SU-DHL-6 (cell line): ENCODE measurements around the gene DYNLT5.
"Not testable (repeated sequence)": the region's sequence is repeated elsewhere in the genome, so short reads cannot be mapped to it uniquely, and the experiment has no call there.

Experiments
- H2AFZ ChIP-seq: fragments of 200-600 bp; sonication (generic); 2 replicates; pipeline ENCODE4 v1.6.1; 2014; ENCODE audit warnings: low read depth, mild to moderate bottlenecking, moderate library complexity, mixed read lengths, antibody characterized with exemption, low read length; ENCODE audit not compliant: severe bottlenecking
- H3F3A ChIP-seq: fragments of 200-600 bp; shearing (Covaris generic); 2 replicates; pipeline ENCODE4 v1.6.0; 2016; ENCODE audit warnings: antibody characterized with exemption, mild to moderate bottlenecking; ENCODE audit not compliant: insufficient read depth
- H3K27ac ChIP-seq: fragments of 200-600 bp; sonication (generic); 2 replicates; pipeline ENCODE4 v1.5.1; 2016; ENCODE audit warnings: low read depth, mild to moderate bottlenecking, low read length, moderate library complexity, mixed read lengths
- H3K27me3 ChIP-seq: fragments of 200-600 bp; sonication (generic), shearing (Covaris generic); 2 replicates; pipeline ENCODE4 v1.6.0; 2014; ENCODE audit warnings: mild to moderate bottlenecking, low read length
- H3K36me3 ChIP-seq: fragments of 200-600 bp; sonication (generic); 2 replicates; pipeline ENCODE4 v1.6.1; 2014; ENCODE audit warnings: mild to moderate bottlenecking, low read length, mixed read lengths
- H3K4me2 ChIP-seq: fragments of 300-600, 200-600 bp; shearing (Covaris generic), sonication (generic); 2 replicates; pipeline ENCODE4 v1.6.0; 2014; ENCODE audit warnings: low read length, low read depth, mild to moderate bottlenecking; ENCODE audit not compliant: poor library complexity, severe bottlenecking
- H3K4me3 ChIP-seq: fragments of 200-600 bp; sonication (generic); 2 replicates; pipeline ENCODE4 v1.5.1; 2014; ENCODE audit warnings: antibody characterized with exemption, low read length, mild to moderate bottlenecking, mixed read lengths; ENCODE audit not compliant: insufficient read depth, poor library complexity, severe bottlenecking
- H3K79me2 ChIP-seq: fragments of 200-600 bp; sonication (generic); 2 replicates; pipeline ENCODE4 v1.6.1; 2014; ENCODE audit warnings: mild to moderate bottlenecking, low read length, moderate library complexity; ENCODE audit not compliant: insufficient read depth
- H3K9ac ChIP-seq: fragments of 200-600 bp; sonication (generic); 2 replicates; pipeline ENCODE4 v1.7.0; 2014; ENCODE audit warnings: mild to moderate bottlenecking, low read length
- H3K9me2 ChIP-seq: fragments of 200-600 bp; sonication (generic); replicated peaks from 2 replicates; pipeline ENCODE4 v1.6.1; 2014; ENCODE audit warnings: low read length; ENCODE audit not compliant: insufficient read depth
- H3K9me3 ChIP-seq: fragments of 200-600 bp; sonication (generic); 2 replicates; pipeline ENCODE4 v1.6.1; 2014; ENCODE audit warnings: low read length, mixed read lengths; ENCODE audit not compliant: insufficient read depth
- H4K20me1 ChIP-seq: fragments of 200-600 bp; sonication (generic); 2 replicates; pipeline ENCODE4 v1.6.1; 2014; ENCODE audit warnings: low read depth, mild to moderate bottlenecking, antibody characterized with exemption, low read length, moderate library complexity, mixed read lengths
- EZH2phosphoT487 ChIP-seq: fragments of 200-600 bp; sonication (generic), shearing (Covaris generic); conservative IDR thresholded peaks from 2 replicates; pipeline ENCODE4 v1.6.1; 2018; ENCODE audit warnings: mild to moderate bottlenecking, antibody characterized with exemption, low read length, moderate library complexity, mixed read lengths
- TF ChIP-seq, protein P1 (sequence below): fragments of 200-600 bp; sonication (generic); IDR thresholded peaks from one replicate; pipeline ENCODE4 v1.5.1; 2017; ENCODE audit warnings: antibody characterized with exemption, mild to moderate bottlenecking, low read length, moderate library complexity; ENCODE audit not compliant: insufficient read depth, poor library complexity, severe bottlenecking

The DYNLT5 gene

DNA sequence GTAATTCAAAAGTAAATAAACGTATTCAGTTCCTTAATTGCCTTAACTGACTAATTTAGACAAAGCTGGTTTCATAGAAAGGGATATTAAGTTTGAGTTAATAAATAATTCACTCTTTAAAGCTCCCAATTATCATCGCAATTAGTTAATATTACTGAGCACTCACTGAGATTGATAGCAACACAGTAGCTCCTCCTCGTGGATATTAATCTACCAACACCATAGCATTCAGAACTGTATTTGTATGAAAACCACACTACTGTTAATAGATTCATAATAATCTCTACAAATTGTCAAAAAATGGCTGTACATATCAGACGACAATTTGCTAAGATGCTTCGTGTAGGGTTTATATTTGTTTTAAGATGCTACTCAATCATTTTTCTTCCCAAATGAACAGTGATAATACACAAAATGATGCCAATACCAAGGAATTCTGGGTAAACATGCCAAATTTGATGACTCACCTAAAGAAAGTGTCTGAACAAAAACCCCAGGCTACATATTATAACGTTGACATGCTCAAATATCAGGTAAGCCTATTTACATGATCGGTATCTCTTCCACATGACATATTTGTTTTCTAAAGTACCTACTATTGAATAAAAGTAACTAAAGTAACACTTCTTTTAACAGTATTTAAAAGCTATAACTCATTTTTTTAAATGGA lies 18.8 kb upstream of the DYNLT5 start:
- H3K27ac ChIP-seq, result no peak overlapping the region
- H2AFZ ChIP-seq, result no peak overlapping the region
- H3K27me3 ChIP-seq, result no peaks in the 10 kb centered on the region
- no peaks in the 10 kb centered on the region for H3K9me2 ChIP-seq
- no peaks in the 10 kb centered on the region for H3K79me2 ChIP-seq
- no peak overlapping the region for H3K4me2 ChIP-seq
- H3K9ac ChIP-seq, result no peak overlapping the region
- no peaks in the 10 kb centered on the region for H3K9me3 ChIP-seq
- no peak overlapping the region for H3K4me3 ChIP-seq
- TF ChIP-seq EZH2phosphoT487, result no peak
- TF ChIP-seq, protein P1, sequence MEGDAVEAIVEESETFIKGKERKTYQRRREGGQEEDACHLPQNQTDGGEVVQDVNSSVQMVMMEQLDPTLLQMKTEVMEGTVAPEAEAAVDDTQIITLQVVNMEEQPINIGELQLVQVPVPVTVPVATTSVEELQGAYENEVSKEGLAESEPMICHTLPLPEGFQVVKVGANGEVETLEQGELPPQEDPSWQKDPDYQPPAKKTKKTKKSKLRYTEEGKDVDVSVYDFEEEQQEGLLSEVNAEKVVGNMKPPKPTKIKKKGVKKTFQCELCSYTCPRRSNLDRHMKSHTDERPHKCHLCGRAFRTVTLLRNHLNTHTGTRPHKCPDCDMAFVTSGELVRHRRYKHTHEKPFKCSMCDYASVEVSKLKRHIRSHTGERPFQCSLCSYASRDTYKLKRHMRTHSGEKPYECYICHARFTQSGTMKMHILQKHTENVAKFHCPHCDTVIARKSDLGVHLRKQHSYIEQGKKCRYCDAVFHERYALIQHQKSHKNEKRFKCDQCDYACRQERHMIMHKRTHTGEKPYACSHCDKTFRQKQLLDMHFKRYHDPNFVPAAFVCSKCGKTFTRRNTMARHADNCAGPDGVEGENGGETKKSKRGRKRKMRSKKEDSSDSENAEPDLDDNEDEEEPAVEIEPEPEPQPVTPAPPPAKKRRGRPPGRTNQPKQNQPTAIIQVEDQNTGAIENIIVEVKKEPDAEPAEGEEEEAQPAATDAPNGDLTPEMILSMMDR, result no peak
- no peaks in the 10 kb centered on the region for H3F3A ChIP-seq
- no peaks in the 10 kb centered on the region for H3K36me3 ChIP-seq
- no peaks in the 10 kb centered on the region for H4K20me1 ChIP-seq

DNA sequence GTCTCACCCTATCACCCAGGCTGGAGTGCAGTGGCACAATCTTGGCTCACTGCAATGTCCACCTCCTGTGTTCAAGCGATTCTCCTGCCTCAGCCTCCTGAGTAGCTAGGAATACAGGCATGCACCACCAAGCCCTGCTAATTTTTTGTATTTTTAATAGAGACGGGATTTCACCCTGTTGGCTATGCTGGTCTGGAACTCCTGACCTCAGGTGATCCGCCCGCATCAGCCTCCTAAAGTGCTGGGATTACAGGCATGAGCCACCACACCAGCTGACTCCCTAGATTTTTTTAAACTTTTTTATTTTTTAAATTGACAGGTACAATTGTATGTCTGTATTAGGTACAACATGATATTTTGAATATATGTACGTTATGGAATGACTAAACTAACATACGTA lies 17.7 kb upstream of the DYNLT5 start:
- not testable (repeated sequence) for H3F3A ChIP-seq, H3K79me2 ChIP-seq, H3K9me2 ChIP-seq, H4K20me1 ChIP-seq, H3K27me3 ChIP-seq, H3K4me3 ChIP-seq, H3K9me3 ChIP-seq, H3K27ac ChIP-seq, H3K4me2 ChIP-seq, H3K9ac ChIP-seq, H2AFZ ChIP-seq, H3K36me3 ChIP-seq

DNA sequence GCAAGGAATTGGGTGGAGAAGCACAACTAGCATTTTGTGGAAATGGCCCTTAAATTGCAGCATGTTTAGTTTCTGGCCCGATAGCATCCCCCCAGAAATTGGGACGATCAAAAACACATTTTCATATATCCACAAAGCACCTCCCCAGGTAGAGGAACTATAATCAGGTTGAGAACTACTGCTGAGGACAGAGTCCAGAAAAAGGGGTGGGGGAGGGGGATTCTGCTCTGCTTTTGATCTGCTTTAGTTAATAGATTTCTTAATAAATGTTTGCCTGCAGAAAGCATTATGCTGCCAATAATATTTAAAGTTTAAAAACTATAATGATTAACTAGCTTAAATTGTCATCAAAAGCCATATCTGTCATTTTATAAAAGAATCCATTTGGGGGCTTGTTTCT lies 14.4 kb upstream of the DYNLT5 start:
- Histone ChIP-seq H3K27me3 (no peaks in the 10 kb centered on the region), H3K79me2 (no peaks in the 10 kb centered on the region), H3K9ac (no peak overlapping the region), H3K4me3 (no peak overlapping the region), H3F3A (no peaks in the 10 kb centered on the region), H3K36me3 (no peaks in the 10 kb centered on the region), H3K9me2 (no peaks in the 10 kb centered on the region), H3K27ac (no peak overlapping the region), H3K4me2 (no peak overlapping the region), H4K20me1 (no peaks in the 10 kb centered on the region), H2AFZ (no peak overlapping the region), H3K9me3 (no peaks in the 10 kb centered on the region)
- TF ChIP-seq, protein P1, result no peak
- no peak for TF ChIP-seq EZH2phosphoT487

DNA sequence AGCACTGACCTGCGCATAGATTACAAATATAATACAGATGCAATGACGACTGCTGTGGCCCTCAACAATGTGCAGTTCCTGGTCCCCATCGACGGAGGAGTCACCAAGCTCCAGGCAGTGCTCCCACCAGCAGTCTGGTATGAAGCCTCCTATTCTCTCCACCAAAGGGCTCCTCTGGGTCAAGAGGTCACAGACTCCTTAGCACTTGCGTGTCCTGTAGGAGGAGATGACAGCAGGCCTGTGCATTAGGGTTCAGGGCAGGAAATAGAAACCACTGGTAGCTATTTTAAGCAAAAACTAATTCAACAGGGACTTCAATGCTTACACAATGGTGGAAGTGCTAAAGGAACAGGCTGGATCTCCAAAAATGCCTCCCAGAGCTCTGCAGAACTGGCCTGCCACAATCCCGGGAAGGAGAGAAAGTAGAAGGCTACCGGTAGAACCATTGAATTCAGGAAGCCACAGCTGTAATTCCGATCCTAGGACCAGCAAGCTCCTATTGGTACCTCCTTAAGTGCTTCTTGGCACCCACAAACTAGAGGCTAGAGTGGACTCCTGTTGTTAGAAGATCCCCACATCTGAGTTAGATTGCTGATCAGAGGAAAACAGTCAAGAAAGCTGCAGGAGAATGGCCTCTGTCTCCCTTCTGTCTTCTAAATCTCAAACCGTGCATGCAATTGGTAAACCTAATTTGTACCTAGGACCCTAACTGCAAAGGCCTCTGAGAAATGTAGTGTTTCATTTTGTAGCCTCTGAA lies 12.7 kb upstream of the DYNLT5 start:
- Histone ChIP-seq H3K9me3 (no peaks in the 10 kb centered on the region), H3K36me3 (no peaks in the 10 kb centered on the region), H4K20me1 (no peaks in the 10 kb centered on the region), H3K27ac (no peak overlapping the region), H3K9me2 (no peaks in the 10 kb centered on the region), H3K79me2 (no peaks in the 10 kb centered on the region), H3K27me3 (no peaks in the 10 kb centered on the region), H3K4me2 (no peak overlapping the region), H3F3A (no peaks in the 10 kb centered on the region), H3K9ac (no peak overlapping the region), H2AFZ (no peak overlapping the region), H3K4me3 (no peak overlapping the region)
- TF ChIP-seq, protein P1, result no peak
- TF ChIP-seq EZH2phosphoT487, result no peak
